Measurements from ENCODE around the gene MORC2.

The MORC2 gene

DNA sequence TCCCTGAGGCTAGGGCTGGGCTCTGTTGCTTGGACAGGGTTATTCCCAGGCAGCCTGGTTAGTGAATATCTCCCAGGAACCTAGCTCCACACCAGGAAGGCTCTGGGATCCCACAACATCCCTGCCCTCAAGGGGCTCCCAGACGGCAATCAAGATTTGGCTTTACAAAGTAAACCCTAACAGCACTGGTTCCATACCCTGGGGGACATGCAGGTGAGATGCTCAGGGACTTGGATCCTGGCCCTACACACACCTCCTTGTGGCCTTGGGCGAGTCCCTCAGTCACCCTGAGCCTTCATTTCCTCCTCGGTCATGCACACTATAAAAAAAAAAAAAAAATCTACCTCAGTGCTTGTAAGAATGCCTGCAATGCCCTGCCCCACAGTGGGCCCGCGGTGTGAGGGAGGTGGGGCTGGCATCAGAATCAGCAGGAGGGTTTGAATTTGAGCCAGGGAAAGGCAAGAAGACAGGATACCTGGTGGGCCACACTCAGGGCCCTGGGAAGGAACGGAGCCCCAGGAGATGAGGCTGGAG lies 86.3 kb downstream of the MORC2 start:
- Histone ChIP-seq H3K4me3 (ENCODE audit: insufficient read length, low read depth) (no peak overlapping the region), H3K27me3 (ENCODE audit: insufficient read depth, insufficient read length) (no peaks in the 10 kb centered on the region), H3K36me3 (ENCODE audit: insufficient read depth, insufficient read length, low read length) (no peaks in the 10 kb centered on the region), H3K9ac (ENCODE audit: insufficient read length, low read depth) (no peak overlapping the region), H3K9me3 (ENCODE audit: insufficient read depth, low read length) (no peaks in the 10 kb centered on the region), H3K4me1 (ENCODE audit: insufficient read depth, insufficient read length) (peaks cover 7% of the 10 kb centered on the region)
- TF ChIP-seq SUZ12 (IDR thresholded peaks at IDR 0.05; ENCODE audit: extremely low read depth, insufficient read depth, insufficient read length) = no peak
- TF ChIP-seq ZNF274 (IDR thresholded peaks at IDR 0.05; ENCODE audit: low read depth, low read length) = no peak
- TF ChIP-seq YY1 (IDR thresholded peaks at IDR 0.05; ENCODE audit: insufficient read depth, insufficient read length) = no peak
- no peak for DNase-seq (ENCODE audit: low read depth, low spot score)

- peaks cover 7% of the 10 kb centered on the region for H3K4me1 ChIP-seq (ENCODE audit: insufficient read depth, insufficient read length)
- H3K9me3 ChIP-seq (ENCODE audit: insufficient read depth, low read length) = no peaks in the 10 kb centered on the region
- H3K4me3 ChIP-seq (ENCODE audit: insufficient read length, low read depth) = no peak overlapping the region
- TF ChIP-seq YY1 (IDR thresholded peaks at IDR 0.05; ENCODE audit: insufficient read depth, insufficient read length) = no peak
- TF ChIP-seq ZNF274 (IDR thresholded peaks at IDR 0.05; ENCODE audit: low read depth, low read length) = no peak
- no peak for TF ChIP-seq SUZ12 (IDR thresholded peaks at IDR 0.05; ENCODE audit: extremely low read depth, insufficient read depth, insufficient read length)
- H3K36me3 ChIP-seq (ENCODE audit: insufficient read depth, insufficient read length, low read length) = no peaks in the 10 kb centered on the region
- DNase-seq (ENCODE audit: low read depth, low spot score) = no peak
- no peaks in the 10 kb centered on the region for H3K27me3 ChIP-seq (ENCODE audit: insufficient read depth, insufficient read length)
- H3K9ac ChIP-seq (ENCODE audit: insufficient read length, low read depth) = peak overlapping the region; percentile 8
These were observed 87.0 kb downstream of the MORC2 start for GRCh38 chr22:30881361-30882183.

- Histone ChIP-seq H3K4me3 (ENCODE audit: insufficient read length, low read depth) (no peak overlapping the region), H3K9ac (ENCODE audit: insufficient read length, low read depth) (no peak overlapping the region), H3K36me3 (ENCODE audit: insufficient read depth, insufficient read length, low read length) (no peaks in the 10 kb centered on the region), H3K4me1 (ENCODE audit: insufficient read depth, insufficient read length) (peaks cover 7% of the 10 kb centered on the region), H3K27me3 (ENCODE audit: insufficient read depth, insufficient read length) (no peaks in the 10 kb centered on the region), H3K9me3 (ENCODE audit: insufficient read depth, low read length) (no peaks in the 10 kb centered on the region)
- DNase-seq (ENCODE audit: low read depth, low spot score) = no peak
- no peak for TF ChIP-seq ZNF274 (IDR thresholded peaks at IDR 0.05; ENCODE audit: low read depth, low read length)
- TF ChIP-seq YY1 (IDR thresholded peaks at IDR 0.05; ENCODE audit: insufficient read depth, insufficient read length) = no peak
- TF ChIP-seq SUZ12 (IDR thresholded peaks at IDR 0.05; ENCODE audit: extremely low read depth, insufficient read depth, insufficient read length) = no peak
These were observed 87.7 kb downstream of the MORC2 start for GRCh38 chr22:30880847-30881246.

DNA sequence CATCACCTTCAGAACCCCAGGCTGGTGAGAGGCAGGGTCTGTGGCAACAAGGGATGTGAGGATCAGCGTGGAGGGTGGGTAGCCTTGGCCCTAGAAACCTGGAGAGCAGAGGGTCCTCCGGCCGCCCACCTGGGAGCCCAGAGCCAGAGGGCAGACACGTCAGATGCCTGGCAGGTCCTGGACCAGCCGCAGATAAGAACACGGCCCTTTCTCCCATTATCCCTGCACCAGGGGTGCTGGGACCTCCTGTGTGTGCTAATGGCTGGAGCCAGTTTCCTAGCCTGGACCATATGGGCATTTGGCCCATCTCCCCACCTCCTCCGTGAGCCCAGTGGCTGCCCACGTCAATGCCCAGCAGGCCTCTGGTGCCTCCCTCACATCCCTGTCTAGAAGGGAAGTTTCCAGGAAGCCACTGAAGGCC lies 88.4 kb downstream of the MORC2 start:
- Histone ChIP-seq H3K9me3 (ENCODE audit: insufficient read depth, low read length) (no peaks in the 10 kb centered on the region), H3K27me3 (ENCODE audit: insufficient read depth, insufficient read length) (no peaks in the 10 kb centered on the region), H3K36me3 (ENCODE audit: insufficient read depth, insufficient read length, low read length) (no peaks in the 10 kb centered on the region), H3K4me3 (ENCODE audit: insufficient read length, low read depth) (no peak overlapping the region), H3K9ac (ENCODE audit: insufficient read length, low read depth) (no peak overlapping the region), H3K4me1 (ENCODE audit: insufficient read depth, insufficient read length) (peaks cover 7% of the 10 kb centered on the region)
- no peak for TF ChIP-seq YY1 (IDR thresholded peaks at IDR 0.05; ENCODE audit: insufficient read depth, insufficient read length)
- no peak for TF ChIP-seq SUZ12 (IDR thresholded peaks at IDR 0.05; ENCODE audit: extremely low read depth, insufficient read depth, insufficient read length)
- TF ChIP-seq ZNF274 (IDR thresholded peaks at IDR 0.05; ENCODE audit: low read depth, low read length) = no peak
- DNase-seq (ENCODE audit: low read depth, low spot score) = no peak

DNA sequence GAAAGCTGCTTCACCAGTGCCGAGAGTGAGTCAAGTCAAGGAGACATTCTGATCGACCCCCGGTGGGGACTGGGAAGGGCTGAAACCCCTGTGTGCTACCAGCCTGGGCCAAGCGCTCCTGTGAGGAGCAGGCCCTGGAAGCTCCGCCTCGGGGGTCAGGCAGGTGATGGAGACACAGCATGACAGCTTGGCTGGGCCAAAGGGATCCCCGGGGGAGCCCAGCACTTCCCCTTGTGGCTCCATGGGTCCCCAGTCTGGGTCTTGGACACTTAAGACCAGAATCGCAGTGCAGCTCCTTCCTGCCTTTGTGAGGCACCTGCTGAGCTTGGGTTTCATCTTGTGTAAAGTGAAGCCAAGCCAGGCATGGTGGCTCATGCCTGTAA lies 89.2 kb downstream of the MORC2 start:
- H3K4me3 ChIP-seq (ENCODE audit: insufficient read length, low read depth) = no peak overlapping the region
- TF ChIP-seq ZNF274 (IDR thresholded peaks at IDR 0.05; ENCODE audit: low read depth, low read length) (no peak), YY1 (IDR thresholded peaks at IDR 0.05; ENCODE audit: insufficient read depth, insufficient read length) (no peak), SUZ12 (IDR thresholded peaks at IDR 0.05; ENCODE audit: extremely low read depth, insufficient read depth, insufficient read length) (no peak)
- no peak for DNase-seq (ENCODE audit: low read depth, low spot score)

GRCh38 chr22:30878516-30879414 lies 89.8 kb downstream of the MORC2 start:
- Histone ChIP-seq H3K9me3 (ENCODE audit: insufficient read depth, low read length) (no peaks in the 10 kb centered on the region), H3K9ac (ENCODE audit: insufficient read length, low read depth) (no peak overlapping the region), H3K4me1 (ENCODE audit: insufficient read depth, insufficient read length) (peaks cover 7% of the 10 kb centered on the region), H3K36me3 (ENCODE audit: insufficient read depth, insufficient read length, low read length) (no peaks in the 10 kb centered on the region), H3K27me3 (ENCODE audit: insufficient read depth, insufficient read length) (no peaks in the 10 kb centered on the region), H3K4me3 (ENCODE audit: insufficient read length, low read depth) (no peak overlapping the region)
- TF ChIP-seq ZNF274 (IDR thresholded peaks at IDR 0.05; ENCODE audit: low read depth, low read length) (no peak), YY1 (IDR thresholded peaks at IDR 0.05; ENCODE audit: insufficient read depth, insufficient read length) (no peak), SUZ12 (IDR thresholded peaks at IDR 0.05; ENCODE audit: extremely low read depth, insufficient read depth, insufficient read length) (no peak)
- DNase-seq (ENCODE audit: low read depth, low spot score) = no peak

More for the DNA sequence above, 89.2 kb downstream of the MORC2 start:
- Histone ChIP-seq H3K4me1 (ENCODE audit: insufficient read depth, insufficient read length) (peaks cover 7% of the 10 kb centered on the region), H3K27me3 (ENCODE audit: insufficient read depth, insufficient read length) (no peaks in the 10 kb centered on the region), H3K36me3 (ENCODE audit: insufficient read depth, insufficient read length, low read length) (no peaks in the 10 kb centered on the region), H3K9me3 (ENCODE audit: insufficient read depth, low read length) (no peaks in the 10 kb centered on the region), H3K9ac (ENCODE audit: insufficient read length, low read depth) (no peak overlapping the region)

Data from NT2/D1 (cell line).